Stimulated activated CD8-positive, alpha-beta memory T cell treated with anti-CD3 and anti-CD28 coated beads, Interleukin-7, amount 100 ng/mL, for 24 hours (primary cell): Measurements from ENCODE around the gene NEURL1B.
"Not testable (repeated sequence)": the region's sequence is repeated elsewhere in the genome, so short reads cannot be mapped to it uniquely, and the experiment has no call there.

Experiments
- DNase-seq: peaks from one replicate; pipeline ENCODE4 v3.0.0-alpha.2; 2020; ENCODE audit warnings: low read depth

The NEURL1B gene

GRCh38 chr5:172657524-172658233 is 16.6 kb downstream of the NEURL1B start:
- DNase-seq, result not testable (repeated sequence)

- no peak for DNase-seq
These were observed 17.3 kb downstream of the NEURL1B start for GRCh38 chr5:172658391-172658790.

- no peak for DNase-seq
These were observed 18.0 kb downstream of the NEURL1B start for GRCh38 chr5:172658961-172659501.

GRCh38 chr5:172659570-172659908 is 18.5 kb downstream of the NEURL1B start:
- DNase-seq, result no peak

GRCh38 chr5:172659909-172660628 is 19.0 kb downstream of the NEURL1B start:
- no peak for DNase-seq

- DNase-seq, result no peak
These were observed 19.9 kb downstream of the NEURL1B start for GRCh38 chr5:172660974-172661373.

- no peak for DNase-seq
These were observed 20.5 kb downstream of the NEURL1B start for GRCh38 chr5:172661526-172661925.

GRCh38 chr5:172662596-172662995 is 21.5 kb downstream of the NEURL1B start:
- no peak for DNase-seq

- no peak for DNase-seq
These were observed 23.0 kb downstream of the NEURL1B start for GRCh38 chr5:172664018-172664417.

GRCh38 chr5:172664681-172665541 is 23.8 kb downstream of the NEURL1B start:
- no peak for DNase-seq

GRCh38 chr5:172666251-172666650 is 25.2 kb downstream of the NEURL1B start:
- DNase-seq, result no peak

GRCh38 chr5:172667786-172668593 is 26.9 kb downstream of the NEURL1B start:
- no peak for DNase-seq

GRCh38 chr5:172668594-172669071 is 27.6 kb downstream of the NEURL1B start:
- DNase-seq, result no peak

- DNase-seq, result no peak
These were observed 28.4 kb downstream of the NEURL1B start for GRCh38 chr5:172669386-172670004.

- DNase-seq, result no peak
These were observed 28.9 kb downstream of the NEURL1B start for GRCh38 chr5:172670005-172670402.

GRCh38 chr5:172670444-172670843 is 29.4 kb downstream of the NEURL1B start:
- DNase-seq, result no peak

GRCh38 chr5:172671091-172671490 is 30.0 kb downstream of the NEURL1B start:
- no peak for DNase-seq

GRCh38 chr5:172672681-172673080 is 31.6 kb downstream of the NEURL1B start:
- no peak for DNase-seq

GRCh38 chr5:172674155-172674554 is 33.1 kb downstream of the NEURL1B start:
- DNase-seq, result no peak

- DNase-seq, result no peak
These were observed 35.9 kb downstream of the NEURL1B start for GRCh38 chr5:172676914-172677475.
